SIG-M5 treated with dmso at 0.1 percent for 504 hours (cell line): ENCODE data around the gene NWD2.

Source experiments
- DNase-seq: peaks from one replicate; lab custom pipeline; 2025; ENCODE audit not compliant: unreplicated experiment; lab: John Stamatoyannopoulos, UW

Gene NWD2

DNA sequence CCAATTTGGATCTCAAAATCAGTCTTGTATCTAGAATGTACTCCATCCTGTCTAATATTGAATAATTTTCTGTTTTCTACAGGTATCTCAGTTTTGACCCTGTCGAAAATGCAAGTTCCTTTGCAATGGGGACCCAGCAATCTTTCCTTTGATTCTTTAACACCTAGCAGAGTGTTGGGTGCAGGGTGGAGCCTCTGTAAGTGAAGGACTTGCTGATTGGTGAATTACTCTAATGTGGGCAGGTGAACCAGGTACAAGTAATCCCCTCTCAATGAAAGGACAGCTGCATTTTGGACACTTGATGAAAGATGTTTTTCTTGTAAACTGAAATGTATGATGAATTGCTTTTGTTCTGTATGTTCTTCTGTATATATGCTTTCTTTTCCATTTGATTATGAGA lies 54.9 kb downstream of the NWD2 start:
- DNase-seq = no peak

DNA sequence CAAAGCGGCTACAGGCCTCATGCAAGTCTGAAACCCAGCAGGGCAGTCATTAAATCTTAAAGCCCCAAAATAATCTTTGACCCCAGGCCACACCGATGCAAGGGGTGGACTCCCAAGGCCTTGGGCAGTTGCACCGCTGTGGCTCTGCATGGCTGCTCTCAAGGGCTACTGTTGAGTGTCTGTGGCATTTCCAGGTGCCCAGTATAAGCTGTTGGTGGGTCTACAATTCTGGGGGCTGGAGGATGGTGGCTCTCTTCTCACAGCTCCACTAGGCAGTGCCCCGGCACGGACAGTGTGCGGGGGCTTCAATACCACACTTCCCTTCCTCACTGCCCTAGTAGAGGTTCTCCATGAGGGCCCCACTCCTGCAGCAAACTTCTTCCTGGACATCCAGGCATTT lies 60.1 kb downstream of the NWD2 start:
- no peak for DNase-seq

DNA sequence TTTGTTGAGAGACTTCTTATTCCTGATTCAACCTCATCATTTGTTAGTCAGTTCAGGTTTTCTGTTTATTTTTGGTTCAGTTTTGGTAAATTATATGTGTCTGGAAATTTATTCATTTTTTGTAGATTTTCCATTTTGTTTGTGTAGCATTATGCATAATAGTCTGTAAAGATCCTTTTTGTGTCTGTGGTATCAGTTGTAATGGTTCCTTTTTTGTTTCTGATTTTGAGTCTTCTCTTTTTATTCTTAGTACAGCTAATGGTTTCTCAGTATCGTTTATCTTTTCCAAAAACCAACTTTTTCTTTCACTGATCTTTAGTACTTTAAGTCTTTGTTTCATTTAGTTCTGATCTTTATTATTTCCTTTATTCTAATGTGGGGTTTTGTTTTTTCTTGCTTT lies 61.4 kb downstream of the NWD2 start:
- DNase-seq = no peak

DNA sequence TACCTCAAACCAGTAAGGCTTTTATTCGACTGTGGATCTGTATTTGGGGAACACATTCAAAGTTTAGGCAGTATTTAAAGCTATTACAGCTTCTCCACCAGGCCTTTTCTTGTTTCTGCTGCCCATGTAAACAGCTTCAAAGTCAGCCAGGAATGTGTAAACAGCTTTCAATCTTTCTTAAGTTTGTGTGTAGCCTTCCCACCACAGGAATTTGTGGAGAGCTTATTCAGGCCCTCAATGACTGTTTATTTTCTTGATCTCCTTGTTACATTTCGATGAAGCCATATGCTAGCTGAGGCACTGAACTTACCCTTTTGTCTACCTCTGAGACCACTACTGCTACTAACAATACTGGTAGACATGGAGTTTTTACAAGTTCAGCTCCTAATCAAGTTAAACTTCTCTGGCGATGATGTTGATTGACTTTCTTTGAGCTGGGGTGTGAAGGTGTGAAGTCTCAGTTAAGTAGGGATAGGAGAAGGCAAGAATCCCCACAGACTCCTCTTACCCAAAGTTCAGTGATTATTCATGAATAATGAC lies 72.6 kb downstream of the NWD2 start:
- no peak for DNase-seq

DNA sequence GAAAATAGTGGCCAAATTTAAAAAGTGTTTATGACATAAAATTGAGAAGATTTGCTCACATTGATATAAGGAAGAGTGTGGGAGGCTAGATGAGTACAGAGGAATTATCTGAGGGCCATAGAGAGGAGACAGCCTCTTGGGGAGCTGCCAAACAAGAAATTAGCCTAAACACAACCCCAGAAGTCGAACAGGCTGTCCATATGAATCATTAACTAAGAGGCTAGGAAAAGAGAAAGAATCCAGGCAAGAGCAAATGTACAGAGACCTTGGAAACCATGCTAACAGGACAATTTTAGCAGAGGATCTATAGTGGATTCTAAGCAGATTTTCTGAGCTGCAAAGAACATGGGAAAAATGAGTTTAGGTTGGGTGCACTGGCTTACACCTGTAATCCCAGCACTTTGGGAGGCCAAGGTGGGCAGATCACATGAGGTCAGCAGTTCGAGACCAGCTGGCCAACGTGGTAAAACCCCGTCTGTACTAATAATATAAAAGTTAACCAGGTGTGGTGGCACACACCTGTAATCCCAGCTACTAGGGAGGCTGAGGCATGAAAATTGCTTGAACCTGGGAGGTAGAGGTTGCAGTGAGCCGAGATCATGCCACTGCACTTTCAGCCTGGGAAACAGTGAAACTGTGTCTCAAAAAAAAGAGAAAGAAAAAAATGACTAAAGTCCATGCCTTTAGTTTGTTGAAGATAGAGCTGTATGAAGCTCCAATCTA lies 76.1 kb downstream of the NWD2 start:
- DNase-seq = no peak

DNA sequence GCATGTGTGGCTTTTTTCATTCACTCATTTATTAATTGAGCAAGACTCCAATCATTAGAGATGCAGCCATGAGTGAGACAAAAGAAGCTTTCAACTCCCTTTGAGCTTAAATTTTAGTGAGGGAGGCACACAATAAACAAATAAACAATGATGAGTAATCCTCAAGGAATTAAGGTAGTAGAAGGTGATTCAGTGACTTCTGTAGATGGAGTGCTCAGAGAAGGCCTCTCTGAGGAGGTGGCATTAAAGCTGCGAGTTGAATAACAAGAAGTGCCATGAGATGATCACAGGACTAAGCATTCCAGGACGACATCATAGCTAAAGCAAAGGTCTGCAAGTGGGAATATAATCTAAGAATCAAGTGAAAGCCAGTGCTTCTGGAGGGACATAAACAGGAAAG lies 77.6 kb downstream of the NWD2 start:
- DNase-seq = no peak

DNA sequence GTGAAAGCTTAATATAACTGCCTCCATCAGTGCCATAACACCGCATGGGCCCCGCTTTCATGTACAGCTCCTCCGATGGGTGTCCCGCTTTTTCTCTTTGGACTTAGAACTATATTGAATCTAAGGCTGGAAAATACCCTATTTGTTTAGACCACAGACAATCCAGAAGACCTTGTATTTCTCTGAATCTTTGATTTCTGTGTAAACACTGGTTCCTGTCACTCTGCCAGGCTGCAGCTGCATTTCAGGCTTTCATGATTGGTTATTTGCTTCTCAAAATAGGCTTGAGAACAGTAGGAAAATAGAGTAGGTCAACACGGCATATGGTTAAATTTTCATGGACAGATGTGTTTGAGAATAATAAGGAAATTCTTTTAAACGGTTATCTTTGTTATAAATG lies 80.0 kb downstream of the NWD2 start:
- no peak for DNase-seq

DNA sequence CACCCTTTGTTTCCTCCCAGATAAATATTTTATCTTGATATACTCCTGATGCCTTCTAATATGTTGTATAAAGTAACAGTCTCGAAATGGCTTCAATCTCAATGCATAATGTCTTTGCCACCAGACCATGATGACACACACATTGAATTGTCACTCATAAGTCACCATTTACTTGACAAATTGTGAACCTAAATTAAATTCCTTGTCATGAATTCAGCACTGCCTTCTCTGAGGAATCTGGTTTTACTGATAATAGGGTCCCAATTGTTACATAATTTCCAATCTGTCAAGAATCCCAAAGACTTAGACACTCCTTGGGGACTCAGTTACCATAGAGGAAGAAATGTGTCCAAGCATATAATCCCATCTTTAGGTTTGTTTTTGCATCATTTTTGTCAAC lies 82.3 kb downstream of the NWD2 start:
- DNase-seq = no peak

DNA sequence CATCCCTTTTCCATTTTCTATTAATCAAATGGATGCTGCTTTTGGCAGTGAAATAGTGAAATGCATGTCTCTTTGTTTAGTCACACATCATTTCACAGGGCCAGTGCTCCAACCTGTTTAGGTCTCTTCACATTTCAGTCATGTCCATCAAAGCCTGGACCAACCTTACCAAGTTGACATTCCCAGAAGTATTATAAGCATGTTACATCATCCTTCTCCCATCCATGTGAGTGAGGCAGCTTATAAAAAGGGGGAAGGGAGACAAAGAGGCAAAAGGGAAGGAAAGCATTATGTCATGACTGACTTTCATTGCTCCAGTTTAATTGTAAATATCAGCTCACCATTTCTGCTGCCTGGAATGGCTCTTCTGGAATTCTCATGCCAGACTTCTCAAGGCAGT lies 94.4 kb downstream of the NWD2 start:
- no peak for DNase-seq

DNA sequence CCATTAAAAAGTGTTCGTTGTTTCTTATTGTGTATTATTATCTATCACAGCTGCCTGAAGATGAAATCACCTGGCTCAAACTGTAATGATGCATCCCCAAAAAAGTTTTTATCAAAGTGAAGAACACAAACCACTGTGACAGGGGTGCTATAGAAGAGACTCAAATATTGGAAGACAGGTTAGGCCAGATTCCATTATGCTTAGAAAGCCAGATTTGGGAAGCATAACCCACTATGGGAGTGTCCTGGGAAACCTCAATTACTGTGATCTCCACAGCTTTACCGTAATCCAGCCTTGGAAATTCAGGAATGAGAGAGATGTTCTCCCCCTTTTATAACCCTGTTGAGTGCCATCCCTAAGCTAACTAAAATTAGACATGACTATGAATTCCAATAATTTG lies 114.2 kb downstream of the NWD2 start:
- no peak for DNase-seq

DNA sequence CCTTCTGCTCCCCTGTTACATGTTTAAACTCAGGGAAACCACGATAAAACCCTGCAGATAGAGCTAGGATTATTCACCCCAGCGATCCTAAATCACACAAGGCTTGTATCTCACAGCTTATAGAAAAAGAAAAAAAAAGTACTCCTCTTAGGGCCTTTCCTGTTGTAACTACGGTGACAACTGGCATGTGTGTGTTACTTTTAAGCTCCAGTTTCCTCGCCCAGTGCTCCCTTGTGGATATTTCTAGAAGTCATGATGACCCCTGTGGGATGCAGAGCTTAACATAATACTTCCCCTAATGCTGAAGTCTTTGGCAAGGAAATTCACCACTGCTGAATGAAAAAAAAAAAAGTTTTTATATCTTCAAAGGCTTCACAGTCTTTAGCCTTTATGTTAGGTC lies 114.7 kb downstream of the NWD2 start:
- no peak for DNase-seq

DNA sequence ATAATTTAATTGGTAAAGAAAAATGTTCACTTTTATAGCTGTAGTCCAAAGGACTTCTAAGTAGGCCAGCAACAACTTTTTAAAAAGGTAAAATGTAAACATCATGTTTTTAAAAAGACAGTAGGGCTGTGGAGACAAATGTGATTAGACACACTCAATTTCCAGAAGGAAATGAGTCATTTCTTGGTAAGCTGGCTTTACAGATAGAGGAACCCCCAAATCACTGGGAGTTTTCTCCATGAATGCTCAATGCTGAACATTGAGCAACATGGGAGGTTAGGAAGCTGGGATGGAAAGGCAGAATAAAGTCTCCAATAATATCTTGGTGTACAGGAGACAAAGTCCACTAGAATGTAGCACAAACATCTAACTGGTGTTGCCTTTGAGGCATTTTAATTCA lies 121.3 kb downstream of the NWD2 start:
- DNase-seq = no peak

DNA sequence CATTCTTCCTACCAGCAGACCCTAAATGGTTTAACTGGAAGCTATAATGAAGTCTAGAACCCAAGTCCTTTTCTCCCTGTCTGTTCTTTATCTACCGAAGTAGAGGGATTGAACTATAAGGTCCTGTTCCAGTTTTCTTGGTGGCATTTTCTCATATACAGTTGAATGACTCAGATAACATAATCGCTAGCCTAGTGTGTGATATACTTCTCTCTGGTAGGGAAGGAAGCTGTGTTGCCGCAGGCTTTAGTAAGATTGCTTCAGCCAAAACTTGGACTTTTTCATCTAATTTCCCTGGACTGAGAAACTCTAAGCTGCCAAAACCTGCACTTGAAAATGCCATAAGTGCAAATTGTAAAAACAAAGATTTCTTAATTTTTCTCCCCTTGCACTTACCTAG lies 123.4 kb downstream of the NWD2 start:
- no peak for DNase-seq

DNA sequence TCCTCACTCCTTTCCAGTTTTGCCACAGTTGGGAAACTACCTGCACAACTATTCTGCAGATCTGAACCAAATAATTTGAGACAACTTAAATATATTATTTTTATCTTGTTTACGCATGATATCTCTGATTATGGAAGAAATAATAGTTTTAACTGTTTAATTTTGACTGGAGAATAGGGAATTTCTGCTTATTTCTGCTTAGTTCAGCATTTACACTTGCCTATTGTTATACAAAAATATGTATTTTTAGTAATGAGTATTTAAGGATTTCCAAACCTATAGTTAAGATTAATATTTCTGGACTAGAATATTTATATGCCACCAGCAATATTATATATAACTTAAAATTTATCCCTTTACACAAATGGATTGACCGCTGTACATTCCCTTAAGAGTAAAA lies 125.5 kb downstream of the NWD2 start:
- DNase-seq = no peak

DNA sequence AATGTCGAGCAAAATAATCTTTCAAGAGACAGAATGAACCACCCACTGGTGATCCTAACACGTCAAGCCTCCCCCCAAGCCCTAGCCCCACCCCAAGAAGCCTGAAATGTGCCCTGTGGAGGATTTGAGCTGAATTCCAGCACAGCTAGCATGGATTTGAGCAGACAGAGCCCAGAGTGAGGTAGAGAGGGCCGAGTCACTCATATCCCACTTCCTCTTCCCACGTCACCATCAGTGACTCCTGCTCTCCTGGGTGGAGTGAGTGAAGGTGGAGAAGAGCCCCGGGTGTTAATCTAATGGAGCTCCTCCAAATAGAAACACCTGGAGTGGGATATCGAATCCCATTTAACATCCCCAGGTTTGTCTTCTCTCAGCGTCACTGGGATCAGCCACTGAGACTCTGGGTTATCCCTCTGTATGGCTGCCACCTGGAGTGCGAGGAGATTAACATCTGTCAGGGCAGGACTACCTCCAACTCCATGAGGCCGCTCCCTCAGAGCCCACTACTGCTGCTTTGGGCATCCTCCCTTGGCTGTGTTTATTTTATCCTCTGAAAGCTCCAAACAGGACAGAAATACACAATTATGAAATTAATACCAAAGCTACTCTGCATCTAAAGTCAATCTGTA lies 136.6 kb downstream of the NWD2 start:
- no peak for DNase-seq

DNA sequence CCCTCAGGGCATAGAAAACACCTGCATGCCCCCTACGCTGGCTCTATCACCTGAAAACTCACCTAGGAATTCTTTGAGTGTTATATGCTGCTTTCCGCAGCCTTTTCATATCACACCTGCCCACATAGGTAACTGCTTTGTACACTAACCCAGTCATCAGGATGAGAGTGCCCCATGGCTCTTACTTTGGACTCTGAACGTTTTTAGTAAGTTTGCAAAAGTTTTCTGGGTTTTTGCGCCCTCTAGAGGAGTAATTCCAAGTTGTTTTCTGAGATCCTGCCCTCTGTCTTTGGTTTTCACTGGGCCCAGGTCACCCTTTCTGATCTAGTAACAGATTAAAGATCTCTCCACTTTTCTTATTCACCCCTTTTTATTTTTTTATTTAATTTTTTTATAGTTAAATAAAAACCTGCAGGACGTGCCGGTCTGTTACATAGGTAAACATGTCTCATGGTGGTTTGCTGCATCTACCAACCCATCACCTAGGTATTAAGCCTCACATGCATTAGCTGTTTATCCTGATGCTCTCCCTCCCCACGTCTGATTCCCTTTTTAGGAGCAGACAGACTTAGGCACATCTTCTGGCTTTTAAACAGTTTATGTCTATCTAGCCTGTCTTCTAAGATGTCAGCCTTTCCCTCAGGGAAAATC lies 139.2 kb downstream of the NWD2 start:
- DNase-seq = peak; percentile 55

DNA sequence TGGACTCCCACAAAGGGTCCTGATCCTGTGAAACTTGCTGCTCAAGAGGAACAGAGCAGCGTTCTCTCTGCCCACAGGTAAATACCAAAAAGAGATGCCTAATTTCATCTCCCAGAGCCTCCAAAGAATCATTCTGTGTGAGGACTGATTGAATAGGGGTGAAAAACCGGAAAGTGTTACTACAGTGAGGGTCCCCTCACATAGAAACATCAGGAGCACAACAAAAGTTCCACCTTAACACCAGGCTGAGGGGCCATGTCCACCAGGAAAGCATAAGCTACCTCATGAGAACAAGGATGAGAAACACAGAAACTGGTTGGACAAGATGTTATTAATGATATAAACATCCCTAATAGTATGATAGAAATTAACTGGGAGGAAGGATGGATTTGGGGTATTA lies 140.9 kb downstream of the NWD2 start:
- no peak for DNase-seq

DNA sequence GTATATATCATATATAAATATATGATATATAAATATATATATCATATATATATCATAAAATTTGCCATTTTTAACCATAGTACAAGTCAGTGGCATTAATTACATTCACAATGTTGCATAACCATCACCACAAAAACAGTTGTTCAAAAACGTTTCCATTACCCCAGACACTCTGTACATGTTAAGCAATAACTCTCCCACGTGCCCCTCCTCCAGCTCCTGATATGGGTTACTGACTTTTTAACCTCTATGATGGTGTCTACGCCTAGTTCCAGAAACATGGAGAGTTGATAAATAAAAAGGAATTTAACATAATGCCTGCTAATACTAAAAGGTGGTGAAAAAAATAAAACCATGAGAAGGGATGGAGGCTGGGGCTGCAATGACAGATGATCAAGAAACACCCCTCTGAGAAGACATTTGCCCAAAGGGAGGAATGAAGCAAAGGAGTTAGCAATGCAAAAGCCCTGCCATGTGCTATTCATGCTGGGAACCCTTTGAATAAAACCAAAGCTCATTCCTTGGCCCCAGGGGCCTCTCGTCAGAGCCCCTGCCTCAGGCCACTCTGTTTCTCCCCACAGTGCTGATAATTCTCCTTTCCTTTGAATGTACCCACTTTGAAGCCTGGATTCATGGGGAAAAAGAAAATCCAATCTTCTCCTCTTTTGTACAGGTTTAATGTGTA lies 144.3 kb downstream of the NWD2 start:
- peak; percentile 93 for DNase-seq

DNA sequence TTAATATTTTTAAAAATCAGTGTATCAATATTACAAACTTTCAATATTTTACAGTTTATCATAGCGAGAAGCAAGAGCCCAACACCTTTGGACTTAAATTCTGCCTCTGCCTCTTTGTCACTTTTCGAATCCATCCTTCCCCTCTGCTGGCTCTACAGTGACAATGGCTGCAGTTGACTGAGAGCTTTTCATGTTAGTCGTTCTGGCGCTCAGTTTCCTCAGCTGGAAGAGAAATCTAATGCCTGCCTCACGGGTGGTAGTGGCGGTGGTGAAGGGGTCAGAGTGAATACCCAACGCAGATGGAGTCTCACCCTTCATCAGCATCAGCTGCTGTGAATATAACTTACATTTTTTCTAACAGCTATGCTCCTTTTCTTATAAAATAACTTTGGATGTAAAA lies 144.8 kb downstream of the NWD2 start:
- DNase-seq = no peak

DNA sequence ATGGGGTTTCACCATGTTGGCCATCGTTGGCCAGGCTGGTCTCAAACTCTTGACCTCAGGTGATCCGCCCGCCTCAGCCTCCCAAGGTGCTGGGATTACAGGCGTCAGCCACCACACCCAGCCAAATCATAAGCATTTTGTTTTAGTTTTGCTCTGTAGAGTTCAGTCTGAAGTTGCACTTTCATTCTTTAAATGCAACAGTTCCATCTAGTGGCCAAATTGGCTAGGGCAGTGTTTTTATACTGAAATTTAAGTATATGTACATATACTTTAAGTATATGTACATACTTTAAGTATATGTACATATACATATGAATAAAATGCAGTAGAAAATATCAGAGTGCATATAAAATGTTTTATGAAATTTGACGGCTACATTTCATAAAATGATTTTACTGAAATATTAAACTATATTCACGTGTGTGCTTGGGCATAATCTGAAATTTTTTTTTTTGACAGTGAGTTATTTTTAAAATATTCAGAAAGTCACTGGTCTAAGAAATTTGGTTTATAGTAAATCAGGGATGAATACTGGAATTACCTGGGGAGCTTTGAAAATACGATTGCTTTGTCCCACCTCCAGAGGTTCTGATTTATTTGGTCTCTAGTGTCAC lies 145.5 kb downstream of the NWD2 start:
- DNase-seq = peak; percentile 85

DNA sequence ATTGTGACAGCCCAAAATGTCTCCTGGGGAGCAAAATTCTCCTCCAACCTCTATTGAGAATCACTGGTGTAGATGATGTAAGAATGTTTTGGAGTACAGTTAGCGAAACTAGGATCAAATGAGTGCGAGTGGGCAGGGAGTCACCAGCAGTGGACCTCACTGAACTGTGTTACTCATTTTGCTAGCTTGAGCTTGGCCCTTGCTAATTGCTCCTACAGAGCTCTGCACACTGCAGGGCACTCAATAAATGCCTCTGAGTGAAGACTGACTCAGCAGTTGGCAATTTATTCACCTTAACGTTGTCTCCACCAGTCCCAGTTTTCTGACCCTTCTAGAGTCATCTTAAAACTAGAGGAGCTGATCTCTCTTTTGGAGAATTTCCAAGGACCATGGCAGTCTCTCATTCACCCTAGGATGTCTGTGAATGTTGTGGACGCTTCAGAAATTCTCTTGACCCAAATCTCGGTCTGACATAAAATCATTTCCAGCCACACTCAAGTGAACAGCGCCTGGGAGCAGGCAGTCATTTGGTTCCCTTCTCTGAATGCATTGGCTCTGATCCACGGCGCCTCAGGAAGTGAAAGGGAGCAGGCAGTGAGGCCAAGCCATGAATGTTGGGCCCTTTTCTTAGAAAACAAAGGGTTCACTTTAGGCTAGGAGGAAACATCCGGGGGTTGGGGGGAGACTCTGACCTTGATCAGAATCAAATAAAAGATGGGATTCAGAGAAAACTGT lies 148.1 kb downstream of the NWD2 start:
- DNase-seq = peak; percentile 39
